ENCODE measurements around the gene NAA20. TPM values are rescaled to one million over a fixed set of nuclear protein-coding genes. Genes with fewer than 3 reads are reported as not detected.
"Not testable (repeated sequence)": the region's sequence is repeated elsewhere in the genome, so short reads cannot be mapped to it uniquely, and the experiment has no call there.

The NAA20 gene
- total RNA-seq, 1 experiment from 2014 or later, result 113 TPM

GRCh38 chr20:20000211-20000968 is 16.8 kb upstream of the NAA20 start:
- ATAC-seq, result no peak
- CTCF ChIA-PET, result no interaction called here
- intact Hi-C loops (cut with micrococcal nuclease), result no loop called here
- POLR2A ChIA-PET (ENCODE audit: unreplicated experiment), result no interaction called here
- no peak overlapping the region for H3K9ac ChIP-seq (ENCODE audit: low read length)
- H3K9me2 ChIP-seq (replicated peaks; ENCODE audit: low read length), result no peaks in the 10 kb centered on the region
- H3K79me2 ChIP-seq (ENCODE audit: low read length), result peaks cover 24% of the 10 kb centered on the region
- TF ChIP-seq EZH2phosphoT487 (IDR thresholded peaks at IDR 0.05; ENCODE audit: borderline replicate concordance, low read length), result no peak
- no peak for TF ChIP-seq EZH2 (IDR thresholded peaks at IDR 0.05; ENCODE audit: low read length, unreplicated experiment)
- TF ChIP-seq CTCF (conservative IDR thresholded peaks at IDR 0.05; ENCODE audit: low read depth, low read length), result no peak
- no peaks in the 10 kb centered on the region for H4K20me1 ChIP-seq (ENCODE audit: low read length)
- no peak for DNase-seq
- H3K4me2 ChIP-seq (ENCODE audit: low read length), result no peak overlapping the region
- H2AFZ ChIP-seq (ENCODE audit: low read length), result no peak overlapping the region
- H3K9me3 ChIP-seq (ENCODE audit: low read length), result no peaks in the 10 kb centered on the region
- BruUV-seq (replicated peaks), result no TSS peak
- peaks cover 67% of the 10 kb centered on the region for H3K36me3 ChIP-seq (ENCODE audit: low read depth, low read length)
- H3F3A ChIP-seq (ENCODE audit: low read length, unreplicated experiment), result no peaks in the 10 kb centered on the region
- H3K27me3 ChIP-seq (ENCODE audit: low read length), result no peaks in the 10 kb centered on the region
- H3K27ac ChIP-seq (ENCODE audit: low read length), result no peak overlapping the region
- H3K4me3 ChIP-seq (ENCODE audit: low read length), result no peak overlapping the region
- H3K4me1 ChIP-seq (ENCODE audit: insufficient read depth, low read length), result peaks cover 16% of the 10 kb centered on the region

- H3K4me2 ChIP-seq (ENCODE audit: low read length), result peak overlapping the region; percentile 23
- intact Hi-C loops (cut with micrococcal nuclease), result no loop called here
- no peaks in the 10 kb centered on the region for H3F3A ChIP-seq (ENCODE audit: low read length, unreplicated experiment)
- ATAC-seq (peak; percentile 45), DNase-seq (peak; percentile 46)
- H3K4me1 ChIP-seq (ENCODE audit: insufficient read depth, low read length), result peaks cover 14% of the 10 kb centered on the region
- no peaks in the 10 kb centered on the region for H4K20me1 ChIP-seq (ENCODE audit: low read length)
- H3K9me2 ChIP-seq (replicated peaks; ENCODE audit: low read length), result no peaks in the 10 kb centered on the region
- no peaks in the 10 kb centered on the region for H3K9me3 ChIP-seq (ENCODE audit: low read length)
- H3K27me3 ChIP-seq (ENCODE audit: low read length), result no peaks in the 10 kb centered on the region
- peaks cover 49% of the 10 kb centered on the region for H3K36me3 ChIP-seq (ENCODE audit: low read depth, low read length)
- ChIA-PET POLR2A (ENCODE audit: unreplicated experiment) (no interaction called here), CTCF (interaction anchor here (1.0 kb wide), 1 partner anchor 50 kb away, joined by 3 read pairs; the partner anchor contains the start of genes CFAP61 and CRNKL1)
- TF ChIP-seq EZH2 (IDR thresholded peaks at IDR 0.05; ENCODE audit: low read length, unreplicated experiment), result no peak
- no peak overlapping the region for H2AFZ ChIP-seq (ENCODE audit: low read length)
- H3K27ac ChIP-seq (ENCODE audit: low read length), result no peak overlapping the region
- 0 out of 2 replicates have a peak, but pooled peaks cover 6% of the 10 kb centered on the region for H3K79me2 ChIP-seq (ENCODE audit: low read length)
- BruUV-seq (replicated peaks), result no TSS peak
- H3K9ac ChIP-seq (ENCODE audit: low read length), result no peak overlapping the region
- H3K4me3 ChIP-seq (ENCODE audit: low read length), result no peak overlapping the region
These were observed 14.8 kb upstream of the NAA20 start for GRCh38 chr20:20002101-20002998.

- Histone ChIP-seq H3K4me1 (ENCODE audit: insufficient read depth, low read length) (peaks cover 14% of the 10 kb centered on the region), H3K79me2 (ENCODE audit: low read length) (0 out of 2 replicates have a peak, but pooled peaks cover 6% of the 10 kb centered on the region), H3K27me3 (ENCODE audit: low read length) (no peaks in the 10 kb centered on the region), H3K36me3 (ENCODE audit: low read depth, low read length) (peaks cover 49% of the 10 kb centered on the region), H3K9ac (ENCODE audit: low read length) (no peak overlapping the region), H2AFZ (ENCODE audit: low read length) (no peak overlapping the region), H3K9me2 (replicated peaks; ENCODE audit: low read length) (no peaks in the 10 kb centered on the region), H4K20me1 (ENCODE audit: low read length) (no peaks in the 10 kb centered on the region), H3F3A (ENCODE audit: low read length, unreplicated experiment) (no peaks in the 10 kb centered on the region), H3K4me2 (ENCODE audit: low read length) (no peak overlapping the region), H3K27ac (ENCODE audit: low read length) (no peak overlapping the region), H3K9me3 (ENCODE audit: low read length) (no peaks in the 10 kb centered on the region), H3K4me3 (ENCODE audit: low read length) (no peak overlapping the region)
- TSS peak; percentile 1 for BruUV-seq (replicated peaks)
- ATAC-seq, result no peak
- CTCF ChIA-PET, result interaction anchor here (1.0 kb wide), 1 partner anchor 49 kb away, joined by 3 read pairs; the partner anchor contains the start of genes CFAP61 and CRNKL1
- DNase-seq, result no peak
- intact Hi-C loops (cut with micrococcal nuclease), result no loop called here
- no peak for TF ChIP-seq CTCF (conservative IDR thresholded peaks at IDR 0.05; ENCODE audit: low read depth, low read length)
- TF ChIP-seq EZH2 (IDR thresholded peaks at IDR 0.05; ENCODE audit: low read length, unreplicated experiment), result no peak
- no peak for TF ChIP-seq EZH2phosphoT487 (IDR thresholded peaks at IDR 0.05; ENCODE audit: borderline replicate concordance, low read length)
- POLR2A ChIA-PET (ENCODE audit: unreplicated experiment), result no interaction called here
These were observed 13.9 kb upstream of the NAA20 start for GRCh38 chr20:20003031-20003954.

GRCh38 chr20:20003955-20004322 is 13.2 kb upstream of the NAA20 start:
- H4K20me1 ChIP-seq (ENCODE audit: low read length); H3K27ac ChIP-seq (ENCODE audit: low read length); H3K27me3 ChIP-seq (ENCODE audit: low read length); BruUV-seq (replicated peaks); H3K9me3 ChIP-seq (ENCODE audit: low read length); H3K79me2 ChIP-seq (ENCODE audit: low read length); H3K4me3 ChIP-seq (ENCODE audit: low read length); ATAC-seq; H3K9ac ChIP-seq (ENCODE audit: low read length); DNase-seq; intact Hi-C loops (cut with micrococcal nuclease); H2AFZ ChIP-seq (ENCODE audit: low read length); CTCF ChIA-PET; H3K4me2 ChIP-seq (ENCODE audit: low read length); H3K9me2 ChIP-seq (replicated peaks; ENCODE audit: low read length); H3F3A ChIP-seq (ENCODE audit: low read length, unreplicated experiment): not testable (repeated sequence)
- peaks cover 43% of the 10 kb centered on the region for H3K36me3 ChIP-seq (ENCODE audit: low read depth, low read length)
- POLR2A ChIA-PET (ENCODE audit: unreplicated experiment), result interaction anchor here (0.6 kb wide), 1 partner anchor 11 kb away, joined by 34 read pairs; no protein-coding TSS in a partner anchor
- H3K4me1 ChIP-seq (ENCODE audit: insufficient read depth, low read length), result peaks cover 14% of the 10 kb centered on the region

Measured in PC-3 (cell line).